Neural crest cell (in vitro differentiated cells): ENCODE results near the gene SCUBE1. TPM values are rescaled to one million over a fixed set of nuclear protein-coding genes. Genes with fewer than 3 reads are reported as not detected.
A peak's percentile ranks its signal among the peaks of the same experiment; 100 is the strongest.

ENCODE experiments used
- DNase-seq: peaks from one replicate; pipeline ENCODE4 v3.0.0; 2021; ENCODE audit warnings: low read depth, mixed read lengths, low spot score
- H3K27ac Mint-ChIP-seq: one replicate; pipeline ENCODE4 v1.8.0; 2021; ENCODE audit warnings: mild to moderate bottlenecking, mixed read lengths; ENCODE audit not compliant: unreplicated experiment
- H3K27me3 Mint-ChIP-seq: 2 replicates; pipeline ENCODE4 v1.8.0; 2021; ENCODE audit warnings: low read depth, mild to moderate bottlenecking, mixed read lengths
- H3K36me3 Mint-ChIP-seq: 2 replicates; pipeline ENCODE4 v1.8.0; 2021; ENCODE audit warnings: low read depth, mild to moderate bottlenecking, mixed read lengths
- H3K4me1 Mint-ChIP-seq: 2 replicates; pipeline ENCODE4 v1.8.0; 2021; ENCODE audit warnings: mixed read lengths
- H3K4me3 Mint-ChIP-seq: one replicate; pipeline ENCODE4 v1.8.0; 2021; ENCODE audit warnings: mild to moderate bottlenecking, mixed read lengths
- H3K9me3 Mint-ChIP-seq: 2 replicates; pipeline ENCODE4 v1.8.0; 2021; ENCODE audit warnings: mixed read lengths
- total RNA-seq: library from RNA; stranded (reverse); gene quantifications from 2 replicates; pipeline ENCODE4 v1.2.1, GENCODE V29; 2021
- TF ChIP-seq, protein P1 (sequence below): fragments of 200-600 bp; sonication (generic); conservative IDR thresholded peaks from 2 replicates; pipeline ENCODE4 v1.5.0; 2021; ENCODE audit warnings: antibody characterized with exemption, mild to moderate bottlenecking

The SCUBE1 gene
- total RNA-seq, 1 donor from 2014 or later, result 12.1 TPM

DNA sequence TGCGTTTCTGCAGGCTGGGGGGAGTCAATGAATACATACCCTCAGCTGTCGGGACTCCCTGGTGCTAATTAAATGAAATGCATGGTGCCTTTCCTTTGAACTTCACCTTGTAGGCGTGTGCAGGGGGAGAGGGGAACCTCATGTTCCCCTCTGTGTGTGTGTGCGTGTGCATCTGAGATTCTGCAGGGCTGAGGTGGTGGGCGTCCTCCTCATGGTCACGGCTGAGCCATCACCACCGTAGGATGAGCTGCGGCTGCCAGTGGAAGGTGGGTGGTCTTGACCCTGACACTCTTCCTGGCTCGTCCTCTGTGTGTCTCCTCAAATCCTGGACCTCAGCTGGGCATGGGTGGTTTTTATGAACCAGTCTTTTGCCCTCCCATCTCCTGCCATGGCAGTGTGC lies 103.2 kb downstream of the SCUBE1 start:
- DNase-seq, result no peak
- TF ChIP-seq, protein P1, sequence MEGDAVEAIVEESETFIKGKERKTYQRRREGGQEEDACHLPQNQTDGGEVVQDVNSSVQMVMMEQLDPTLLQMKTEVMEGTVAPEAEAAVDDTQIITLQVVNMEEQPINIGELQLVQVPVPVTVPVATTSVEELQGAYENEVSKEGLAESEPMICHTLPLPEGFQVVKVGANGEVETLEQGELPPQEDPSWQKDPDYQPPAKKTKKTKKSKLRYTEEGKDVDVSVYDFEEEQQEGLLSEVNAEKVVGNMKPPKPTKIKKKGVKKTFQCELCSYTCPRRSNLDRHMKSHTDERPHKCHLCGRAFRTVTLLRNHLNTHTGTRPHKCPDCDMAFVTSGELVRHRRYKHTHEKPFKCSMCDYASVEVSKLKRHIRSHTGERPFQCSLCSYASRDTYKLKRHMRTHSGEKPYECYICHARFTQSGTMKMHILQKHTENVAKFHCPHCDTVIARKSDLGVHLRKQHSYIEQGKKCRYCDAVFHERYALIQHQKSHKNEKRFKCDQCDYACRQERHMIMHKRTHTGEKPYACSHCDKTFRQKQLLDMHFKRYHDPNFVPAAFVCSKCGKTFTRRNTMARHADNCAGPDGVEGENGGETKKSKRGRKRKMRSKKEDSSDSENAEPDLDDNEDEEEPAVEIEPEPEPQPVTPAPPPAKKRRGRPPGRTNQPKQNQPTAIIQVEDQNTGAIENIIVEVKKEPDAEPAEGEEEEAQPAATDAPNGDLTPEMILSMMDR, result no peak
- Mint-ChIP-seq H3K9me3 (no peaks in the 10 kb centered on the region), H3K27ac (no peak overlapping the region), H3K4me3 (no peak overlapping the region), H3K27me3 (peaks cover 4% of the 10 kb centered on the region), H3K4me1 (peaks cover 11% of the 10 kb centered on the region), H3K36me3 (no peaks in the 10 kb centered on the region)

DNA sequence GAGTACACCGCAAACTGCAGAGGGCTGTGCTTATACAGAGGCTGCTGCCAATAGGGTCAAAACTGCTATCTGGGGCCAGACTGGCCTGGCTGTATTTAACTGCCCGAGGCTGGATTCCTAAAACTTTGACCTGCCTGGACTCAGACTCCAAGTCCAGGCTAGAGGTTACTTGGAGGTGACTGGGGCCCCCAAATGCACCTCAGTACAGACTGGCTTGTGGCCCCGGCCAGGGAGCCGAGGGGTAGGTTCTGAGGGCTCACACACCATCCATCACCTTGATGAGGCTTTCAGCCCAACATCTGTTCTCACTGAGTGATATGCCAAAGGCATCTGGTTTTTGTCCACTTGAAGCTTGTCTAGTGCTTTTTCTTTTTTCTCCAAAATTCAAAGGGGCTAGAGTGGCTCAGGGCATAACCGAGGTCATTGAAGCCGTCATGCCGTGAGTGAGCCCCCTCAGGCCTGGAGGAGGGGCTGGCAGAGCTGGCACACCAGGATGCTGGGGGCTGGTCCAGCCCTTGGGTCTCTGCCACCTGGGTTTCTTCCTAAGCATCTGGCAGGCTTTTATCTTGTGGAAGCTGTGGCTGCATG lies 103.9 kb downstream of the SCUBE1 start:
- DNase-seq, result no peak
- no peak overlapping the region for H3K4me3 Mint-ChIP-seq
- TF ChIP-seq, protein P1, result no peak
- no peaks in the 10 kb centered on the region for H3K36me3 Mint-ChIP-seq
- no peaks in the 10 kb centered on the region for H3K9me3 Mint-ChIP-seq
- no peak overlapping the region for H3K27ac Mint-ChIP-seq
- peaks cover 4% of the 10 kb centered on the region for H3K27me3 Mint-ChIP-seq
- peaks cover 15% of the 10 kb centered on the region for H3K4me1 Mint-ChIP-seq

DNA sequence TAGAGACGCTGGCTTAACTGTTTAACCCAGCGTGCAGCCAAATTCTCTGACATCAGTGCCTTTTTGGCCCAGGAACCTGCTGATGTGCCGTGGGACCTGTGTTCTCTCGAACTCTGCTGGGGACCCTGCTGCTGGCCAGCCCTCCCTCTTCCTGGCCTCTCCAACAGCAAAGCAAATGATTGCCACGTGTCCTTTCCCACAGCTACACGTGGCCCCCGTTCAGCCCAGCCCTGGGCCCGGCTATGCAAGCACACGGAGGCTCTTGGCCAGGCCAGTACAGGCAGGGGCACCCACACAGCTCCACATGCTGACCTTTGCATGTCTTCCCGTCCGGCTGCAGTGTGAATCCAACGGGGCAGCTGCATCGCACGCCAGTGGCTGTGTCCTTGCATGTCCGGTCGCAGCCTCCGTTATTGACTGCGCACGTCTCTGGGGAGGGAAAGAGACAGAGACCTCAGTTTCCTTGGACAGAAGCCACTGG lies 104.6 kb downstream of the SCUBE1 start:
- Mint-ChIP-seq H3K27me3 (peaks cover 4% of the 10 kb centered on the region), H3K9me3 (no peaks in the 10 kb centered on the region), H3K36me3 (no peaks in the 10 kb centered on the region), H3K4me1 (peaks cover 15% of the 10 kb centered on the region), H3K27ac (no peak overlapping the region), H3K4me3 (no peak overlapping the region)
- TF ChIP-seq, protein P1, result no peak
- no peak for DNase-seq

DNA sequence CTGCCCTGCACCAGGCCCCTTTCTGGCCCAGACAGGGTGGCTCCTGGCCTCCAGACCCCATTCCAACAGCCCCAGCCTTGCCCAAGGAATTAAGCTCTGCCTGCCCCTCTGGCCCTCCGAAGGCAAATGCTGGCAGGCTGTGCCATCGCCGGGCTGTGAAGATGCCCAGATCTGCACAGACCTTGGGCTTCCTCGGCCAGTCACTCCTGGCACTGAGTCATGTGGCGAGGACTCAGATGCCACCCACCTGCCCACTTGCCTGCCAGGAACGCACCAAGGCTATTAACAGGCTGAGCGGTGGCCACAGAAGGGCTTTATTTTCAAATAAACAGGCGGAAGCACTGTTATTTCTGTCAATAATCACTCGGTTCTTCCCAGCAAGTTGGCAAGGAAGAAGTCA lies 105.9 kb downstream of the SCUBE1 start:
- Mint-ChIP-seq H3K27me3 (peaks cover 4% of the 10 kb centered on the region), H3K9me3 (no peaks in the 10 kb centered on the region), H3K4me1 (peaks cover 11% of the 10 kb centered on the region), H3K4me3 (no peak overlapping the region), H3K36me3 (no peaks in the 10 kb centered on the region), H3K27ac (no peak overlapping the region)
- DNase-seq, result no peak
- TF ChIP-seq, protein P1, result no peak

DNA sequence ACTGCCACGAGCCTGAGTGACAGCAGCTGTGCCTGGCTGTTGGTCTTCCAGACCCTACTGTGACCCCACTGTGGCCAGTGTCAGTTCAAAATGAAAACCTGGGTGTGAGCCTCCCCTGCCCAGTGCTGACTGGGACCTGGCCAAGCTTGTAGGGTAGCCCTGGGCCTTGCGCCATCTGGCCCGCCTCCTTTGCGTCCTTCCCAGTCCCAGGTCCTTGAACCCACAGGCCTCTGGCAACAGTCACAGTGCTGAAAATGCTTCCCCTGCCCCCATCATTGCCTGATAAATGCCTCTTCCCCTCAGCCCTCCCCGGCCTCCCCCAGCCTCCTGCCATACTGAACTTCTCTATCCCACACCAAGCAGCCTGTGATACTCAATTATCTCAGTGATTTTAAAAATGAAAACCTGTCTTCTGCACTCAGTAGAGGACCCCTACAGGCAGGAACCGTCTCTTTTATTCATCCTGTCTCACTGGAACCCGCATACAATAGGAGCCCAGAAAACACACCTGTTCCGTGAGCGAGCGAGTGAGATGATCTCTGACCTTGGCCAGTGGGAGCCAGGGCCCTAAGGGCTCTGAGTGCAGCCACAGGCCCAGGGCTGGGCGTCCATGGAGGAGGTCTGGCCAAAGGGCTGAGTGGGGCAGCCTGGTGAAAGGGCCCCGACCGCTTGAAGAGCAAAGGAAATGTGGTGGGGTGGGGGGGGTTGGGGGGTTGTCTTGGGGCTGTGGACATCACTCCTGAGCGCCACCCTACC lies 106.6 kb downstream of the SCUBE1 start:
- H3K27ac Mint-ChIP-seq, result no peak overlapping the region
- no peak overlapping the region for H3K4me3 Mint-ChIP-seq
- H3K4me1 Mint-ChIP-seq, result peaks cover 11% of the 10 kb centered on the region
- DNase-seq, result no peak
- TF ChIP-seq, protein P1, result peak; percentile 14
- no peaks in the 10 kb centered on the region for H3K9me3 Mint-ChIP-seq
- no peaks in the 10 kb centered on the region for H3K36me3 Mint-ChIP-seq
- H3K27me3 Mint-ChIP-seq, result peaks cover 4% of the 10 kb centered on the region
